HUES48 (cell line): ENCODE data around the gene SHC4.

Source experiments
- H3K27ac ChIP-seq: one replicate; pipeline ENCODE4 v1.7.0; 2013; ENCODE audit warnings: low read depth, low read length, inconsistent platforms
- H3K27me3 ChIP-seq: 2 replicates; pipeline ENCODE4 v1.6.1; 2013; ENCODE audit warnings: mild to moderate bottlenecking, low read length; ENCODE audit not compliant: control insufficient read depth, insufficient read depth
- H3K36me3 ChIP-seq: 2 replicates; pipeline ENCODE4 v1.6.1; 2013; ENCODE audit warnings: low read length; ENCODE audit not compliant: control insufficient read depth, insufficient read depth
- H3K4me1 ChIP-seq: 2 replicates; pipeline ENCODE4 v1.6.1; 2013; ENCODE audit warnings: mild to moderate bottlenecking, low read length; ENCODE audit not compliant: control insufficient read depth, insufficient read depth
- H3K4me3 ChIP-seq: 2 replicates; pipeline ENCODE4 v1.5.1; 2013; ENCODE audit warnings: mild to moderate bottlenecking, low read depth, low read length
- H3K9ac ChIP-seq: 2 replicates; pipeline ENCODE4 v1.6.1; 2013; ENCODE audit warnings: mild to moderate bottlenecking, low read depth, low read length, moderate library complexity
- H3K9me3 ChIP-seq: 2 replicates; pipeline ENCODE4 v1.6.1; 2013; ENCODE audit warnings: low read length; ENCODE audit not compliant: control insufficient read depth, insufficient read depth

SHC4 gene, protein sequence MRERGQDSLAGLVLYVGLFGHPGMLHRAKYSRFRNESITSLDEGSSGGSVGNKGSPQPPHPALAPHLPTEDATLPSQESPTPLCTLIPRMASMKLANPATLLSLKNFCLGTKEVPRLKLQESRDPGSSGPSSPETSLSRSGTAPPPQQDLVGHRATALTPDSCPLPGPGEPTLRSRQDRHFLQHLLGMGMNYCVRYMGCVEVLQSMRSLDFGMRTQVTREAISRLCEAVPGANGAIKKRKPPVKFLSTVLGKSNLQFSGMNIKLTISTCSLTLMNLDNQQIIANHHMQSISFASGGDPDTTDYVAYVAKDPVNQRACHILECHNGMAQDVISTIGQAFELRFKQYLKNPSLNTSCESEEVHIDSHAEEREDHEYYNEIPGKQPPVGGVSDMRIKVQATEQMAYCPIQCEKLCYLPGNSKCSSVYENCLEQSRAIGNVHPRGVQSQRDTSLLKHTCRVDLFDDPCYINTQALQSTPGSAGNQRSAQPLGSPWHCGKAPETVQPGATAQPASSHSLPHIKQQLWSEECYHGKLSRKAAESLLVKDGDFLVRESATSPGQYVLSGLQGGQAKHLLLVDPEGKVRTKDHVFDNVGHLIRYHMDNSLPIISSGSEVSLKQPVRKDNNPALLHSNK

DNA sequence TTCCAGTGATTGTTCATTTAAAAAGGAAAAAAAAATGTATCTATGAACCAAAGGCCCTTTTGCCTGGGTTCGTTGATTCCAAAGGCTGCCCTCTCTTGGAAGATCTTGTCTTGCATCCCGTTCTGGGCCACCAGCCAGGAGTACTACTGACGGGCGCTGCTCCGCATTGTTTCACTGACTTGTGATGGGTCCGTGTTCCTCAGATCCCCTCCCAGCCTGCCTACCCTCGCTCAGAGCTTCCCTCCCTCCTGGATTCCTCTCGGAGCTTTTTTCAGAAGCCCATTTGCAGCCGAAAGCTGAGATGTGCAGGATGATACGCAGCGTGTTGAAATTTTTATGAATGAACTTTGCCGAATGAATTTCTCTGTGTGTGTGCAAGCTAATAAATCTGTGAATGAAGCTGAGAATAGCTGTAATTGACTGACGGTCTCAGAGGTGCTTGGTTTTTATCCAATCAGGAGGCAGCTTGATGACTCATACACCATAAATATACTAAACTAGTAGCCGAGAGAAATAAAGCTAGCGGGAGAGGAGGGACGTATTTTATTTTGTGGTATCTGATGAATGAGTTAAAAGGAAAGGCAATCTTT, at the start of gene SHC4:
SHC4 (minus strand) TSS at position 396 of the 590 bp plus-strand sequence. CDS start 904 bp downstream, outside the sequence.
- H3K9me3 ChIP-seq = no peaks in the 10 kb centered on the region
- peaks cover 33% of the 10 kb centered on the region for H3K27me3 ChIP-seq
- H3K4me1 ChIP-seq = no peaks in the 10 kb centered on the region
- peak within 1 kb of the TSS; percentile 89 for H3K4me3 ChIP-seq
- H3K36me3 ChIP-seq = no peaks in the 10 kb centered on the region
- no peak within 1 kb of the TSS for H3K9ac ChIP-seq
- H3K27ac ChIP-seq = no peak within 1 kb of the TSS

DNA sequence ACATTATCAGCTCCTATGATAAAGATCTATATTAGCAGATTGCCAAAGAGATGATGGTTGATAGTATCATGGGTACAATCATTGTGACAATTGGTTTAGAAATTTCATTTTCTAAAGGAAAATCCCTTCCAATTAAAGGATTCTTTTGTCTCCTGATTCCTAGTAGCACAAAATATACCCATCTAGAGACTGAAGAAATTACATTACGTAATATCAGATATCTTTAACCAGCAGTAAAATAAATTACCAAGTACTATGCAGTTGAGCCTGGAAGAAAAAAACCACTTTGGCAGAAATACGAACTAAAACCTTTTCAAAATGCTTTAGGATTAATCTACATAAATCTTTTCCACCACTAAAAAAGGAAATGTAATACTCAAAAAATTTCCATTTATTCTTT, 35.6 kb upstream of the SHC4 start:
- no peaks in the 10 kb centered on the region for H3K9me3 ChIP-seq
- H3K4me1 ChIP-seq = no peaks in the 10 kb centered on the region
- no peaks in the 10 kb centered on the region for H3K27me3 ChIP-seq
- H3K4me3 ChIP-seq = no peak overlapping the region
- no peak overlapping the region for H3K27ac ChIP-seq
- no peak overlapping the region for H3K9ac ChIP-seq
- peaks cover 58% of the 10 kb centered on the region for H3K36me3 ChIP-seq

DNA sequence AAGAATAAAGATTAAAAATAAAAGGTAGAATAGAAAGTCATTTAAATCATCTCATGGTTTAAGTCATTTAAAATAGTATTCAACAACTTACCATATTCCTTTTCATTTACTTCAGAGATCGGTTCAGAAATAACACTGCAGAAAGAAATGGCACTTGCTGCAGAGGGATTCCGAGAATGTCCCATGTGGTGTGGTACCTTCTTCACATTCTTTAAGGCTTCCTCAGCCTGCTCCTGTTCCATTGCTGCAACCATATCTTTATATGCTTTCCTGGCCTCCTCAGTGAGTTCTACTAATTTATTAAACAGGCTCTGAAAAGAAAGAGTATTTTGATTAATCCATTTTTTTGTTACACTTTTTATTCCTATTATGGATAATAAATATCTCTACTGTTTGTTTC, 32.6 kb upstream of the SHC4 start:
- Histone ChIP-seq H3K27me3 (no peaks in the 10 kb centered on the region), H3K9me3 (no peaks in the 10 kb centered on the region), H3K4me3 (no peak overlapping the region), H3K27ac (no peak overlapping the region), H3K9ac (no peak overlapping the region), H3K4me1 (no peaks in the 10 kb centered on the region), H3K36me3 (peaks cover 79% of the 10 kb centered on the region)

DNA sequence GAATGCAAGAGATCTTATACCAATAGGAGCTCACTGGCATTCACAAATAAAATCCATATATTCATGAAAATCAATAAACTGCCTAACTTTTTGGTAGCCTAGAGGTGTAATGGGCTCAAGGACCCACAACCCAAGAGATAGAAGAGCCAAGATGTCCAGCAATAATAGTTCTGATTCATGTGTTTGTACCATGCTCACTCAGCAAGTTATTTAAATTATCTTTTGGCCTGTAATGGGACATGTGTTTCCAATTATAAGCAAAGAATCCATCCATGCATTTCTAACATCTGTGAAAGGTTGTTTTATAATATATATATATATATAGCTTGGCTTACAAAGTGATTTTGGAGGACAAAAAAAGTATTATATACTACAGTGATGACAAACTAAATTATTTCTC, 29.7 kb upstream of the SHC4 start:
- Histone ChIP-seq H3K9ac (no peak overlapping the region), H3K27me3 (no peaks in the 10 kb centered on the region), H3K27ac (no peak overlapping the region), H3K9me3 (no peaks in the 10 kb centered on the region), H3K4me1 (no peaks in the 10 kb centered on the region), H3K36me3 (peaks cover 55% of the 10 kb centered on the region), H3K4me3 (no peak overlapping the region)

DNA sequence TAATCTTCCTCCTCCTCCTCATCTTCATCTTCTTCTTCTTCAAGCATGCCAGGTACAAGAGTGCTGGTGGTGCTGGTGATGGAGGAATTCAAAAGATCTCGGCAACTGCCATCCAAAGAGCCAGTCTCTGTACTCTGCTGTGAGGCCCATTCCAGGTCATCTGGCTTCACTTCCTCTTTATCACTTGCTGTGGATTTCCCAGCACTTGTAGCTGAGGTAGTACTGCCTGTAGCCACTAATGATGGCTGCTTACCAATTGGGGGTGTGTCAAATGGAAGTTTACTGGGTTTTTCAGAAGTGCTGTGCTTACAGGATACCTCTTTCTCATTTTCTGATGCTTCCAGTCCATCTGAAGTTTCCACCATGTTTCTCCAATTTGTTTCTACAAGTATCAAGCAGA, 28.8 kb upstream of the SHC4 start:
- Histone ChIP-seq H3K4me1 (no peaks in the 10 kb centered on the region), H3K9ac (no peak overlapping the region), H3K27ac (no peak overlapping the region), H3K4me3 (no peak overlapping the region), H3K36me3 (peaks cover 48% of the 10 kb centered on the region), H3K9me3 (no peaks in the 10 kb centered on the region), H3K27me3 (no peaks in the 10 kb centered on the region)

DNA sequence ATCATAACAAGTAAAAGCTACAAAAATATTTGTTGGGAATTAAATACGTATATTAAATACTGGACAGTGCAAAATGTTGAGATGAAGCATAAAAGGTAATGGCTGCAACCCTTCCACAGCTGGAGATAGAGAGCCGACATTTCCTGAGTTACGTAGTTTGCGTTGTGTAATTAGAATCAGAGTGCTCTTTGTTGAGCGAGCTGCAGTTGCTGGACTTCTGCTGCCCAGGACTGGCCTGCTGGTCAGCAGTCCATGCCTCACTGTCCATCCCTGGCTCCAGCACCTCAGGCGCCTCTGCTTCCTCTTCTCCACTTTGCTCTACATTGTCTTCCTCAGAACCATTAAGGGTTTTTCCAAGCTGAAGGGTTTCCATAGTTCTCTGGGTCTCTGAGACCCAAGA, 28.4 kb upstream of the SHC4 start:
- peaks cover 43% of the 10 kb centered on the region for H3K36me3 ChIP-seq
- H3K4me1 ChIP-seq = no peaks in the 10 kb centered on the region
- H3K27ac ChIP-seq = no peak overlapping the region
- H3K4me3 ChIP-seq = no peak overlapping the region
- H3K9me3 ChIP-seq = no peaks in the 10 kb centered on the region
- H3K27me3 ChIP-seq = no peaks in the 10 kb centered on the region
- no peak overlapping the region for H3K9ac ChIP-seq

DNA sequence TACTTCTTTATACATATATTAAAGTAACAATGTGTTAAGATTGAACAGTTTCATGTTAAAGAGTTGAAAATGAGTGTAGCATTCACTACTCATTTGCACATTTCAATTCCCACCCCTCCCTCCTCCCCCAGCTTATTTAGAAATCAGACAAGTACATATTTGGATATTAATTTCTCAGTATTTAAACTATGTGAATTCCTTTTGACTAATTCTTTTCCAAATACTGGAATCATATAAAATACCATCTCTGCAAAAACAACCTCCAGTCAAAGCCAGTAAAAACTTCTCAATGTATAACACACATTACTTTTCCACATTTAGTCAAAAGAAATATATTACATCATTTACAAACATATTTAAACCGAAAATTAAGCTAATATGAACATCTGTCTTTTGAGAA, 25.5 kb upstream of the SHC4 start:
- Histone ChIP-seq H3K9ac (no peak overlapping the region), H3K27ac (no peak overlapping the region), H3K4me3 (no peak overlapping the region), H3K27me3 (no peaks in the 10 kb centered on the region), H3K36me3 (peaks cover 22% of the 10 kb centered on the region), H3K4me1 (no peaks in the 10 kb centered on the region), H3K9me3 (no peaks in the 10 kb centered on the region)

DNA sequence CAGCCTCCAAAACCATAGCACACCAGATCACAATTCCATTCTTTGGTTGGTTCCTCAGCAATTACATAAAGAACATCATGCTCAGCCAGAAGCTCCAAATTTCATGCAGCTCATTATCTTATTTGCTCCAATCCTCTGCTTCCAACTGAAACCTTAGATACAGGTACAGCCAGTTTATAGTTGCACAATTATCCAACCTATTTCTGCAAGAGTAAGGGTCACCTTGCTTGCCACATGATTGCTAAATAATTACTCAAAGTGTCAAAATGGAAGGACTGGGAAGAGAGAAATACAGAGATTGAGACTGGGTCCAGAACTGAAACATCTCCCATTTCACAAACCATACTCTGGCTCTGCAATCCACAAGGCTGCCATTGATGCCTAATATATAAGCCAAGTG, 23.4 kb upstream of the SHC4 start:
- H3K27me3 ChIP-seq = no peaks in the 10 kb centered on the region
- no peak overlapping the region for H3K9ac ChIP-seq
- H3K27ac ChIP-seq = no peak overlapping the region
- H3K36me3 ChIP-seq = peaks cover 12% of the 10 kb centered on the region
- no peak overlapping the region for H3K4me3 ChIP-seq
- H3K9me3 ChIP-seq = no peaks in the 10 kb centered on the region
- H3K4me1 ChIP-seq = no peaks in the 10 kb centered on the region

DNA sequence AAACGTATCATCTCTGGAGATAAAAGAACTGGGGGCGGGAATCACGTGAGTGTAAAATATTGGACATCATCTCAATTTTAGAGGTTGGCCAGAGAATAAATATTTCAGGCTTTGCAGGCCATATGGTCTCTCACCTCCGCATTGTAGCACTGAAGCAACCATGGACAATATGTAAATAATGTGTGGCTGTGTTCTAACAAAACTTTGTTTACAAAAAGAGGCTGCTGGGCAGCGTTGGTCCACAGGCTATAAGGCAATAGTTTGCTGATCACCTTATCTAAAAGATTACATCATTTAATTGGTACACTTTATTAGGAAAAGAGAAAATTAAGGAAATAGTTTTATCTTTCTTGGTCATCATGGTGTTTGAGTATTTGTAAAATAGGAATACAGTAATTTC, 22.5 kb upstream of the SHC4 start:
- Histone ChIP-seq H3K27ac (no peak overlapping the region), H3K4me1 (no peaks in the 10 kb centered on the region), H3K27me3 (no peaks in the 10 kb centered on the region), H3K36me3 (peaks cover 3% of the 10 kb centered on the region), H3K9me3 (no peaks in the 10 kb centered on the region), H3K4me3 (no peak overlapping the region), H3K9ac (no peak overlapping the region)

DNA sequence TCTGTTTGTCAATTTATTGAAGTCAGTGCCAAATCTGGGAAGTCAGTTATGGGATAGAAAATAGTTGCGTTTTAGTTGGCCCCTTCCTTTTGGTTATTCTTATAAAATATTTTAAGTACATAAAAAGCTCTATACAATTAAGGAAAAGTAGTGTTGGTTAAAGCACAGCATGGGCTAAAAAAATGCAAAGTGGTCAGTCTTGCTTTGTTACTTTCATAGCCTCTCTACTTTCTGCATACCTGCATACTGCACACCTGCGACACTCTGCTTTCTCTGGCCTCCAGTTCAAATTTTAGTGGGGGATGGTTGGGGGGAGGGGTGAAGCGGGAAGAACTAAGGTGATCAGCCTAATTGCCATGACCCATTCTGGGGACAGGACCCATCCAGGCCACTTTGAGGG, 21.8 kb upstream of the SHC4 start:
- H3K9ac ChIP-seq = no peak overlapping the region

DNA sequence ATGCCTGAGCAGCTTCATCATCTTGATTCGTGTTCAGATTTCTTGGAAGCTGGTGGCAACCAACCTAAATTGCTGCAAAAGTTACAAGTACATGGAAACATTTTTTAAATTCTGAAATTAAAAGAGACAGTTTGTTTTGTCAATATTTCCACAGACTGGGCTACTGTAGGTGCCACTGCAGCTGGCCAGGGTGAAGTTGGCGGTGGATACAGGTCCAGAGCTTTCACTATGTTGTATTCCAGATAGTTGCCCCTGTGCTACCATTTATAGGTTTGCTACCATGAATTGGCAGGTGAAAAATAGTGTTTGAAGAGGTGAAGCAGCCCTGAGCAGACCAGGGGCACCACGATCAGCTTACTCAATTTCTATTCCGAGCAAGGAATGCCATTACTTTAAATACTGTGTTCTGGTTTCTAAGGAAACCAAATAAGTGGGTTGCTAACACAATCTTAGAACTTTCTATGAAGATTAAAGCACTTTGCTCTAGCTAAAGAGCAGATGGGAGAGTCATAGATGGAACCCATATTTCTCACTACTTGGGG, 21.2 kb upstream of the SHC4 start:
- Histone ChIP-seq H3K9ac (no peak overlapping the region), H3K27ac (no peak overlapping the region), H3K4me3 (no peak overlapping the region), H3K4me1 (no peaks in the 10 kb centered on the region), H3K36me3 (no peaks in the 10 kb centered on the region), H3K9me3 (no peaks in the 10 kb centered on the region), H3K27me3 (no peaks in the 10 kb centered on the region)

More for the DNA sequence above, 21.8 kb upstream of the SHC4 start:
- Histone ChIP-seq H3K9me3 (no peaks in the 10 kb centered on the region), H3K27me3 (no peaks in the 10 kb centered on the region), H3K4me1 (no peaks in the 10 kb centered on the region), H3K4me3 (no peak overlapping the region), H3K27ac (no peak overlapping the region), H3K36me3 (no peaks in the 10 kb centered on the region; the same call in 1 of the 2 replicates)
